GM23338 (cell line): Measurements from ENCODE around the gene IRF3. TPM values are rescaled to one million over a fixed set of nuclear protein-coding genes. Genes with fewer than 3 reads are reported as not detected.

Source experiments
- ATAC-seq: fragments of 200-7000 bp; cut with Tn5 transposase; 3 replicates; pipeline ENCODE4 v1.9.1; 2020
- DNase-seq: peaks from one replicate; pipeline ENCODE4 v3.0.0-alpha.2; 2015; ENCODE audit warnings: low spot score
- H2AFZ ChIP-seq: fragments of 200-600 bp; sonication (generic); 2 replicates; pipeline ENCODE4 v1.8.0; 2016; ENCODE audit warnings: antibody characterized with exemption, mild to moderate bottlenecking, moderate library complexity
- H3F3A ChIP-seq: fragments of 200-600 bp; sonication (generic); replicated peaks from 2 replicates; pipeline ENCODE4 v1.8.0; 2017; ENCODE audit warnings: antibody characterized with exemption, mixed run types, low read depth
- H3K27ac ChIP-seq: fragments of 200-600 bp; sonication (generic); 2 replicates; pipeline ENCODE4 v1.6.1; 2016; ENCODE audit warnings: low read depth
- H3K27me3 ChIP-seq: fragments of 200-600 bp; sonication (generic); 2 replicates; pipeline ENCODE4 v1.8.0; 2016; ENCODE audit warnings: mild to moderate bottlenecking, mixed run types, moderate library complexity; ENCODE audit not compliant: insufficient read depth
- H3K36me3 ChIP-seq: fragments of 200-600 bp; sonication (generic); 2 replicates; pipeline ENCODE4 v1.8.0; 2016; ENCODE audit warnings: mild to moderate bottlenecking; ENCODE audit not compliant: insufficient read depth
- H3K4me1 ChIP-seq: fragments of 200-600 bp; sonication (generic); 2 replicates; pipeline ENCODE4 v1.8.0; 2016; ENCODE audit warnings: mild to moderate bottlenecking, moderate library complexity; ENCODE audit not compliant: insufficient read depth
- H3K4me2 ChIP-seq: fragments of 200-600 bp; sonication (generic); 2 replicates; pipeline ENCODE4 v1.7.1; 2017; ENCODE audit warnings: mixed run types
- H3K4me3 ChIP-seq: fragments of 200-600 bp; sonication (generic); 2 replicates; pipeline ENCODE4 v1.6.1; 2016; ENCODE audit warnings: mixed run types
- H3K79me2 ChIP-seq: fragments of 200-600 bp; sonication (generic); replicated peaks from 2 replicates; pipeline ENCODE4 v1.8.0; 2017; ENCODE audit warnings: mild to moderate bottlenecking; ENCODE audit not compliant: insufficient read depth
- H3K9me2 ChIP-seq: fragments of 200-600 bp; sonication (generic); 2 replicates; pipeline ENCODE4 v1.8.0; 2017; ENCODE audit not compliant: insufficient read depth
- H4K20me1 ChIP-seq: fragments of 200-600 bp; sonication (generic); replicated peaks from 2 replicates; pipeline ENCODE4 v1.8.0; 2017; ENCODE audit warnings: mild to moderate bottlenecking; ENCODE audit not compliant: insufficient read depth
- H3K27ac Mint-ChIP-seq: 2 replicates; pipeline ENCODE4 v1.8.0; 2020; ENCODE audit warnings: inconsistent platforms, mild to moderate bottlenecking, moderate library complexity, mixed read lengths
- H3K27me3 Mint-ChIP-seq: 3 replicates; pipeline ENCODE4 v1.8.0; 2022; ENCODE audit warnings: low read depth, mild to moderate bottlenecking, moderate library complexity, mixed read lengths, inconsistent platforms; ENCODE audit not compliant: insufficient read depth, poor library complexity
- H3K36me3 Mint-ChIP-seq: 3 replicates; pipeline ENCODE4 v1.8.0; 2021; ENCODE audit warnings: low read depth, mild to moderate bottlenecking, inconsistent platforms, moderate library complexity, mixed read lengths
- H3K4me1 Mint-ChIP-seq: 3 replicates; pipeline ENCODE4 v1.8.0; 2020; ENCODE audit warnings: mild to moderate bottlenecking, inconsistent platforms, mixed read lengths
- H3K4me3 Mint-ChIP-seq: 3 replicates; pipeline ENCODE4 v1.8.0; 2021; ENCODE audit warnings: moderate library complexity, mild to moderate bottlenecking, inconsistent platforms, mixed read lengths
- H3K9me3 Mint-ChIP-seq: 3 replicates; pipeline ENCODE4 v1.8.0; 2020; ENCODE audit warnings: moderate library complexity, mild to moderate bottlenecking, inconsistent platforms, mixed read lengths
- CTCF ChIP-seq, 2 experiments: fragments of 200-600 bp in 1 of 2; sonication (generic) in 1 of 2; conservative IDR thresholded peaks; 2 replicates each; pipeline versions ENCODE4 v1.5.1 to v1.6.1; 2016 to 2017; ENCODE audit warnings: antibody characterized with exemption in 2 of 2, low read depth in 2 of 2, mild to moderate bottlenecking in 2 of 2, moderate library complexity in 1 of 2
- EZH2 ChIP-seq: fragments of 200-600 bp; sonication (generic); IDR thresholded peaks from one replicate; pipeline ENCODE4 v1.8.0; 2017; ENCODE audit warnings: antibody characterized with exemption, mild to moderate bottlenecking, low read depth; ENCODE audit not compliant: unreplicated experiment
- JUNB ChIP-seq: IDR thresholded peaks from one replicate; pipeline ENCODE4 v1.6.1; 2016; ENCODE audit warnings: antibody characterized with exemption; ENCODE audit not compliant: unreplicated experiment
- NANOG ChIP-seq: IDR thresholded peaks from 2 replicates; pipeline ENCODE4 v1.6.1; 2016; ENCODE audit warnings: antibody characterized with exemption, borderline replicate concordance
- POLR2AphosphoS5 ChIP-seq: IDR thresholded peaks from 2 replicates; pipeline ENCODE4 v1.6.1; 2016; ENCODE audit warnings: antibody characterized with exemption, low read depth
- REST ChIP-seq: IDR thresholded peaks from one replicate; pipeline ENCODE4 v1.6.1; 2018; ENCODE audit warnings: antibody characterized with exemption; ENCODE audit not compliant: unreplicated experiment
- STAT1 ChIP-seq: IDR thresholded peaks from one replicate; pipeline ENCODE4 v1.6.1; 2016; ENCODE audit warnings: antibody characterized with exemption; ENCODE audit not compliant: unreplicated experiment
- ZNF114 ChIP-seq: fragments of 250-450 bp; sonication (Bioruptor Pico); IDR thresholded peaks from 2 replicates; pipeline ENCODE4 v1.5.0; 2020; ENCODE audit warnings: mild to moderate bottlenecking, moderate library complexity
- ZNF462 ChIP-seq: fragments of 250-450 bp; sonication (Bioruptor Pico); IDR thresholded peaks from 2 replicates; pipeline ENCODE4 v1.5.0; 2020; ENCODE audit warnings: mild to moderate bottlenecking, moderate library complexity
- polyA plus RNA-seq: library from polyadenylated mRNA; unstranded; fragments of >200 nt; fragmentation: Nextera tagmentation; extraction: Ambion mirVana; gene quantifications from 2 replicates; pipeline ENCODE4 v1.2.1, GENCODE V29; 2016
- total RNA-seq: library from RNA; depleted of rRNA; stranded (reverse); fragments of >200 nt; shearing (Covaris generic); gene quantifications from 2 replicates; pipeline ENCODE4 v1.2.3, GENCODE V29; 2014
- TF ChIP-seq, protein P1 (sequence below): IDR thresholded peaks from 2 replicates; pipeline ENCODE4 v1.6.1; 2016; ENCODE audit warnings: antibody characterized with exemption

The IRF3 gene
- total and polyA plus RNA-seq, 2 experiments from 2014 or later = 57.4 to 164 TPM

- ATAC-seq = no peak
Measured at GRCh38 chr19:49684983-49685553, 19.4 kb upstream of the IRF3 start.

More at GRCh38 chr19:49684983-49685553, 19.4 kb upstream of the IRF3 start:
- H3K4me1 ChIP-seq = peaks cover 28% of the 10 kb centered on the region
- H3K79me2 ChIP-seq = peaks cover 38% of the 10 kb centered on the region
- TF ChIP-seq REST (no peak), JUNB (no peak), CTCF (conservative IDR thresholded peaks at IDR 0.05; ENCODE audit: low read depth in 2 of 2) (no peak), EZH2 (no peak), STAT1 (no peak), ZNF114 (CRISPR knock-in tag) (no peak), NANOG (no peak), POLR2AphosphoS5 (no peak), ZNF462 (CRISPR knock-in tag) (no peak)
- TF ChIP-seq, protein P1, sequence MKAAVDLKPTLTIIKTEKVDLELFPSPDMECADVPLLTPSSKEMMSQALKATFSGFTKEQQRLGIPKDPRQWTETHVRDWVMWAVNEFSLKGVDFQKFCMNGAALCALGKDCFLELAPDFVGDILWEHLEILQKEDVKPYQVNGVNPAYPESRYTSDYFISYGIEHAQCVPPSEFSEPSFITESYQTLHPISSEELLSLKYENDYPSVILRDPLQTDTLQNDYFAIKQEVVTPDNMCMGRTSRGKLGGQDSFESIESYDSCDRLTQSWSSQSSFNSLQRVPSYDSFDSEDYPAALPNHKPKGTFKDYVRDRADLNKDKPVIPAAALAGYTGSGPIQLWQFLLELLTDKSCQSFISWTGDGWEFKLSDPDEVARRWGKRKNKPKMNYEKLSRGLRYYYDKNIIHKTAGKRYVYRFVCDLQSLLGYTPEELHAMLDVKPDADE = no peak
- H3K27ac Mint-ChIP-seq = no peak overlapping the region
- no peaks in the 10 kb centered on the region; the same call in 2 of the 3 replicates for H3K9me3 Mint-ChIP-seq
- peak overlapping the region; percentile 26; the same call in 1 of the 3 replicates for H3K4me3 Mint-ChIP-seq
- H3F3A ChIP-seq = peaks cover 72% of the 10 kb centered on the region
- H3K27me3 ChIP-seq = no peaks in the 10 kb centered on the region
- H3K36me3 ChIP-seq = peaks cover 44% of the 10 kb centered on the region
- H3K27me3 Mint-ChIP-seq = peaks cover 38% of the 10 kb centered on the region
- peak overlapping the region; percentile 72 for H3K27ac ChIP-seq
- H3K4me2 ChIP-seq = no peak overlapping the region
- no peaks in the 10 kb centered on the region for H3K9me2 ChIP-seq
- H2AFZ ChIP-seq = no peak overlapping the region
- DNase-seq = no peak
- peaks cover 55% of the 10 kb centered on the region for H4K20me1 ChIP-seq
- peaks cover 70% of the 10 kb centered on the region for H3K36me3 Mint-ChIP-seq
- H3K4me1 Mint-ChIP-seq = peaks cover 51% of the 10 kb centered on the region
- no peak overlapping the region for H3K4me3 ChIP-seq
